ENCODE results near the gene RBMS1.

Gene RBMS1

DNA sequence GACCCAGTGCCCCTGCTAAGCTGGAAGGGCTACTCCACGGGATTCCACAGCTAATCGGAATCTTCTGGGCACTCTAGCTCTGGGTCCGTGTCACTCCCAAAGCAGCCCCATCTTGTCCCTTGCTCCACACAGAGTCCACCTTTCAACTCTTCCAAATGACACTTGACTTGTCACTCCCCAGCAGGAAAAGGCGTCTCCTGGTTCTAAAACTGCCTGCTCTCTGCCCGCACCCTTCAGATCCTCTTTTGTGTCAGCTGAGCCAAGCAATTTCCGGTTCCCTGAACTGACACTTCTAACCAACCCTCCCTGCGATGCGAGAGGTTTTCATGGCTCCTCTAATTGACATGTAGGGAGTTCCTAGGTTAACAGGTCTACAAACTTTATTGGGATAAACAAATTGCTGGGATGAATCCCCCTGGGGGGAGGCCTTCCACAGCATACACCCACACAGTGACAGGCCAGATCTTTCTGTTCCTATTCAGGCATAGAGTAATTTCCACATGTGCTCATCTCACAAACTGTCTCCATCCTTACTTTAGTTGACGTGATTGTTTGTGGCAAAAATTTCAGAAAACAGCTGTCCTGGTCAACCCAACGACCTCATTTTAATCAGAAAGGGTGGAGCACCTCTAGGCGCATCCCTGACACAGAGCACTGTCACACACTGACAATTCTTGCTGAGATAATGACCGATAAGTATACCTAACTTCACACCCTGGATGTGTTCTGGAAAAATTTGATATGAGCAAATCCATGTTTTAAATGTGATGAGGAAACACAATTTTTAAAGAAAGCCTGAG lies 104.9 kb downstream of the RBMS1 start:
- no peak overlapping the region for H3K9ac ChIP-seq (ENCODE audit: low read depth, low read length)
- peaks cover 33% of the 10 kb centered on the region for H3K4me1 ChIP-seq (ENCODE audit: insufficient read depth, low read length)
- no peaks in the 10 kb centered on the region for H3K27me3 ChIP-seq (ENCODE audit: insufficient read depth, low read length)
- H3K27ac ChIP-seq (ENCODE audit: low read length) = no peak overlapping the region
- no peaks in the 10 kb centered on the region for H3K9me3 ChIP-seq (ENCODE audit: insufficient read depth, low read depth, low read length)
- H3K4me3 ChIP-seq (ENCODE audit: low read length) = no peak overlapping the region
- no peaks in the 10 kb centered on the region for H3K36me3 ChIP-seq (ENCODE audit: insufficient read depth, low read depth, low read length)

- H3K27me3 ChIP-seq (ENCODE audit: insufficient read depth, low read length) = no peaks in the 10 kb centered on the region
- H3K27ac ChIP-seq (ENCODE audit: low read length) = no peak overlapping the region
- H3K9me3 ChIP-seq (ENCODE audit: insufficient read depth, low read depth, low read length) = no peaks in the 10 kb centered on the region
- H3K9ac ChIP-seq (ENCODE audit: low read depth, low read length) = no peak overlapping the region
- peaks cover 38% of the 10 kb centered on the region for H3K4me1 ChIP-seq (ENCODE audit: insufficient read depth, low read length)
- no peak overlapping the region for H3K4me3 ChIP-seq (ENCODE audit: low read length)
- H3K36me3 ChIP-seq (ENCODE audit: insufficient read depth, low read depth, low read length) = no peaks in the 10 kb centered on the region
Measured at GRCh38 chr2:160387558-160388262, 105.9 kb downstream of the RBMS1 start.

DNA sequence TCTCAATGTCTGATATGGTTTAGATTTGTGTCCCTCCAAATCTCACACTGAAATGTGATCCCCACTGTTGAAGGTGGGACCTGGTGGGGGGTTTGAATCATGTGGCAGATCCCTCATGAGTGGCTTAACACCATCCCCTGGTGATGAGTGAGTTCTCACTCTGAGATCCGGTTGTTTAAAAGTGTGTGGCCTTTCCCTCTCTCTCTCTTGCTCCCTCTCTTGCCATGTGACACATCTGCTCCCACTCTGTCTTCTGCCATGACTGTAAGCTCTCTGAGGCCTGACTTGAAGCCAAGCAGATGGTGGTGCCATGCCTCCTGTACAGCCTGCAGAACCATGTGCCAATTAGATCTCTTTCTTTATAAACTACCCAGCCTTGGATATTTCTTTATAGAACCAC lies 108.8 kb downstream of the RBMS1 start:
- no peaks in the 10 kb centered on the region for H3K36me3 ChIP-seq (ENCODE audit: insufficient read depth, low read depth, low read length)
- H3K4me3 ChIP-seq (ENCODE audit: low read length) = no peak overlapping the region
- no peaks in the 10 kb centered on the region for H3K27me3 ChIP-seq (ENCODE audit: insufficient read depth, low read length)
- no peak overlapping the region for H3K9ac ChIP-seq (ENCODE audit: low read depth, low read length)
- no peaks in the 10 kb centered on the region for H3K9me3 ChIP-seq (ENCODE audit: insufficient read depth, low read depth, low read length)
- no peak overlapping the region for H3K27ac ChIP-seq (ENCODE audit: low read length)
- H3K4me1 ChIP-seq (ENCODE audit: insufficient read depth, low read length) = peaks cover 40% of the 10 kb centered on the region

DNA sequence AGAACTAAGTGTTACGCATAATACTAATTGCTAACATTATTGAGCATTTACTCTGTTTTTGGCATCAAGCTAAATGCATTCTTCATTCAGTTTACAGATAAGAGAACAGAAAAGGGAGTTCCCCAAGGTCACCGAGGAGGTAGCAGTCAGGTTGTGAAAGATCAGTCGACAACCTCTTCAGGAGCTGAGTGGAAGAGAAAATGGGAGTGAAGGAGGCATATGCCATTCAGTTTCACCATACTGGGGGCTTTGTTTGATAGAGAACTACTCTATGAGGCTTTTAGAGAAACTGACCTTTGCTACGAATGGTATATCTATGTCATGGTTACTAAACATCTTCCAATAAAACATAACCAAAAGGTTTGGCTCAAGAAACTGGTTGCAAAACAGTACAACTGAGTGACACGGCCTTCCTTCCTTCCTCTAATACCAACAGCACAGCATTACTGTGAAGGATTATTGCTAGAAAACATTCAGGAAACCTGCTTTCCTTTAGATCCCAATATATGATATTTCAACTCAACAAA lies 112.1 kb downstream of the RBMS1 start:
- Histone ChIP-seq H3K4me1 (ENCODE audit: insufficient read depth, low read length) (peaks cover 40% of the 10 kb centered on the region), H3K27me3 (ENCODE audit: insufficient read depth, low read length) (no peaks in the 10 kb centered on the region), H3K9ac (ENCODE audit: low read depth, low read length) (no peak overlapping the region), H3K9me3 (ENCODE audit: insufficient read depth, low read depth, low read length) (no peaks in the 10 kb centered on the region), H3K4me3 (ENCODE audit: low read length) (no peak overlapping the region), H3K36me3 (ENCODE audit: insufficient read depth, low read depth, low read length) (no peaks in the 10 kb centered on the region), H3K27ac (ENCODE audit: low read length) (no peak overlapping the region)

DNA sequence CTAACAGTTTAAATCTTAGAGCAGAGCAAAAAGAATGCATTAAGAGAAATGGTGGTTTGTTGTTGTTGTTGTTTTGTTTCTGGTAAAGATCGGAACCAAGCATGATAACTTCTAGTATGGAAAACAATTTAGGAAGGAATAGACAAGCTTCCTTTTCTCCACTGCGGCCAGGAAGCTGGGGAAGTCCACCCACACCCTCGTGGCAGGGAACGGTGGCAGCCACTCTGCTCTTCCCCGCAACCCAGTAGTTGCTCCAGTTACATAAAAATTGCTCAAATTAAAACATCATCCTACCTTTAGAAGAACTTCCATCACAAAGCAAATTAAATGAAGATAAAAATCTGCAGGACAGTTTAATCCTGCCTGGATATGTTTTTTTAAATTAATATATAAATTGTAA lies 113.0 kb downstream of the RBMS1 start:
- H3K27me3 ChIP-seq (ENCODE audit: insufficient read depth, low read length) = no peaks in the 10 kb centered on the region

DNA sequence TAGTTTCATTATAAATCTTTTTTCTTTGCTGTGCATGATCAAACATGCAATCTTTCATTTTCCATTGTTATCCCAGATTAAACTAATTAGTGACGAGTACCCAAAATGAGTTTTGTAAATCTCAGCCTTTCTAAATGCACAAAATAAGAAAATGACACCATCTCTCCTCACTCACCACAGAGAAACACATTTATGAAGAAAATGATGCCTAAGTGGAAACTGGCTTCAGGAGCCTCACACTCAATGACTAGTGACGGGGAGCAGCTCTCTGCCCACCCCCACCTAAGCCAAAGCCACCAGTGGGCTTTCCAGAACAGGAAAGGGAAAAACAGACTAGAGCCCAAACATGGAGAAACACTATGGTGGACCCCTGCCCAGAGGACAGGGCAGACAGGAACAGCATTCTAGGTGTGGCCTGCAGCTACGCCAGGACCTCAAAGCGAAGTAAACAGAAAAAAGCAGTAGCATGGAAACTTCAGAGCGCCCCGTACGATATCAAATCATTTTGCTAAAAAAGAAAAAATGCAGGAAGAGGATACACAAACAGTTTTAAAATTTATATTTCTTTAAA lies 113.5 kb downstream of the RBMS1 start:
- Histone ChIP-seq H3K36me3 (ENCODE audit: insufficient read depth, low read depth, low read length) (no peaks in the 10 kb centered on the region), H3K27me3 (ENCODE audit: insufficient read depth, low read length) (no peaks in the 10 kb centered on the region), H3K9ac (ENCODE audit: low read depth, low read length) (no peak overlapping the region), H3K4me1 (ENCODE audit: insufficient read depth, low read length) (peaks cover 52% of the 10 kb centered on the region), H3K4me3 (ENCODE audit: low read length) (no peak overlapping the region), H3K9me3 (ENCODE audit: insufficient read depth, low read depth, low read length) (no peaks in the 10 kb centered on the region), H3K27ac (ENCODE audit: low read length) (no peak overlapping the region)

More for the DNA sequence above, 113.0 kb downstream of the RBMS1 start:
- Histone ChIP-seq H3K4me1 (ENCODE audit: insufficient read depth, low read length) (peaks cover 47% of the 10 kb centered on the region), H3K27ac (ENCODE audit: low read length) (no peak overlapping the region), H3K4me3 (ENCODE audit: low read length) (no peak overlapping the region), H3K36me3 (ENCODE audit: insufficient read depth, low read depth, low read length) (no peaks in the 10 kb centered on the region), H3K9ac (ENCODE audit: low read depth, low read length) (no peak overlapping the region), H3K9me3 (ENCODE audit: insufficient read depth, low read depth, low read length) (no peaks in the 10 kb centered on the region)

DNA sequence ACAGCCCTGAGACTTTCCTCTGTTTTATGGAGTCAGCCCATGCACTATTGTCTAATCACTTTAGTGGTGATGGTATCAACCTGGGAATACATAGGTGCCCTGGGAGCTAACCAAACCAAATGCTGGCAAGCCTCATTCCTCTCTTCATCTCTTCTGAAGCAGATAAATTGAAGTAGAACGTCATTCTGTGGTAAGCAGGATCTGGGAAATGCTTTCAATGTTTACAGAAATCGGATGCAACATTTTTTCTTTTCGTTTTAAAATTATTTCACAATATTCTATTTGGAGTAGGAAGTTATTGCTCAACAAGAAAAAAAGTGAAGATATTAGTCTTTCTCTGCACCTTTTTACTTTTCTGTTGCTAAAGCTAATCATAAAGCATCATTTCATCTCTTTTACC lies 114.2 kb downstream of the RBMS1 start:
- Histone ChIP-seq H3K9ac (ENCODE audit: low read depth, low read length) (0 out of 2 replicates have a peak overlapping the region, but pooled peaks have one; percentile 9), H3K4me1 (ENCODE audit: insufficient read depth, low read length) (peaks cover 54% of the 10 kb centered on the region), H3K9me3 (ENCODE audit: insufficient read depth, low read depth, low read length) (no peaks in the 10 kb centered on the region), H3K4me3 (ENCODE audit: low read length) (no peak overlapping the region), H3K27me3 (ENCODE audit: insufficient read depth, low read length) (no peaks in the 10 kb centered on the region), H3K27ac (ENCODE audit: low read length) (no peak overlapping the region), H3K36me3 (ENCODE audit: insufficient read depth, low read depth, low read length) (no peaks in the 10 kb centered on the region)

- H3K27me3 ChIP-seq (ENCODE audit: insufficient read depth, low read length) = no peaks in the 10 kb centered on the region
- H3K9ac ChIP-seq (ENCODE audit: low read depth, low read length) = peak overlapping the region; percentile 14; the same call in 1 of the 2 replicates
- H3K4me1 ChIP-seq (ENCODE audit: insufficient read depth, low read length) = peaks cover 55% of the 10 kb centered on the region
- H3K36me3 ChIP-seq (ENCODE audit: insufficient read depth, low read depth, low read length) = no peaks in the 10 kb centered on the region
- peak overlapping the region; percentile 38 for H3K27ac ChIP-seq (ENCODE audit: low read length)
- no peaks in the 10 kb centered on the region for H3K9me3 ChIP-seq (ENCODE audit: insufficient read depth, low read depth, low read length)
- peak overlapping the region; percentile 20; the same call in 1 of the 2 replicates for H3K4me3 ChIP-seq (ENCODE audit: low read length)
Measured at GRCh38 chr2:160377204-160377995, 116.2 kb downstream of the RBMS1 start.

DNA sequence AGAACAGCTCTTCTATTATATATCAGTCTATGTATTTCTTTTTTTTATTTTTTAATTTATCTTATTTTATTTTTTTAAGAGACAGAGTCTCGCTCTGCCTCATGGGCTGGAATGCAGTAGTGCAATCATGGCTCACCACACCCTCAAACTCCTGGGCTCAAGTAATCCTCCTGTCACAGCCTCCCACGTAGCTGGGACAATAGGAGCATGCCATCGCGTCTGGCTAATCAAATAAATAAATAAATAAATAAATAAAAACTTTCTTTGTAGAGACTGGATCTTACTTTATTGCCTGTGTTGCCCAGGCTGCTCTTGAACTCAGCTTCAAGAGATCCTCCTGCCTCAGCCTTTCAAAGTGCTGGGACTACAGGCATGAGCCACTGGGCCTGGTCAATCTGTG lies 117.0 kb downstream of the RBMS1 start:
- Histone ChIP-seq H3K27ac (ENCODE audit: low read length) (no peak overlapping the region), H3K36me3 (ENCODE audit: insufficient read depth, low read depth, low read length) (no peaks in the 10 kb centered on the region), H3K27me3 (ENCODE audit: insufficient read depth, low read length) (no peaks in the 10 kb centered on the region), H3K9me3 (ENCODE audit: insufficient read depth, low read depth, low read length) (no peaks in the 10 kb centered on the region), H3K9ac (ENCODE audit: low read depth, low read length) (no peak overlapping the region), H3K4me3 (ENCODE audit: low read length) (no peak overlapping the region), H3K4me1 (ENCODE audit: insufficient read depth, low read length) (peaks cover 52% of the 10 kb centered on the region)

GRCh38 chr2:160375802-160376469 lies 117.7 kb downstream of the RBMS1 start:
- H3K36me3 ChIP-seq (ENCODE audit: insufficient read depth, low read depth, low read length) = no peaks in the 10 kb centered on the region
- no peak overlapping the region for H3K9ac ChIP-seq (ENCODE audit: low read depth, low read length)
- H3K27me3 ChIP-seq (ENCODE audit: insufficient read depth, low read length) = no peaks in the 10 kb centered on the region
- peaks cover 49% of the 10 kb centered on the region for H3K4me1 ChIP-seq (ENCODE audit: insufficient read depth, low read length)
- no peak overlapping the region for H3K4me3 ChIP-seq (ENCODE audit: low read length)
- no peaks in the 10 kb centered on the region for H3K9me3 ChIP-seq (ENCODE audit: insufficient read depth, low read depth, low read length)
- H3K27ac ChIP-seq (ENCODE audit: low read length) = no peak overlapping the region

GRCh38 chr2:160375037-160375436 lies 118.6 kb downstream of the RBMS1 start:
- H3K9me3 ChIP-seq (ENCODE audit: insufficient read depth, low read depth, low read length) = no peaks in the 10 kb centered on the region
- no peak overlapping the region for H3K9ac ChIP-seq (ENCODE audit: low read depth, low read length)
- no peaks in the 10 kb centered on the region for H3K27me3 ChIP-seq (ENCODE audit: insufficient read depth, low read length)
- no peaks in the 10 kb centered on the region for H3K36me3 ChIP-seq (ENCODE audit: insufficient read depth, low read depth, low read length)
- no peak overlapping the region for H3K27ac ChIP-seq (ENCODE audit: low read length)
- peaks cover 49% of the 10 kb centered on the region for H3K4me1 ChIP-seq (ENCODE audit: insufficient read depth, low read length)
- no peak overlapping the region for H3K4me3 ChIP-seq (ENCODE audit: low read length)
